HuH-7.5 (cell line): ENCODE results near the gene CPVL.

ENCODE experiments used
- DNase-seq: peaks from one replicate; pipeline ENCODE4 v3.0.0; 2011; ENCODE audit warnings: low spot score

Gene CPVL

GRCh38 chr7:29043576-29043975 is 102.8 kb downstream of the CPVL start:
- no peak for DNase-seq

GRCh38 chr7:29042824-29043231 is 103.5 kb downstream of the CPVL start:
- no peak for DNase-seq

- no peak for DNase-seq
Observed at GRCh38 chr7:29041991-29042390, 104.3 kb downstream of the CPVL start.

- no peak for DNase-seq
Observed at GRCh38 chr7:29040579-29040925, 105.8 kb downstream of the CPVL start.

- DNase-seq, result no peak
Observed at GRCh38 chr7:29039821-29040578, 106.3 kb downstream of the CPVL start.

GRCh38 chr7:29038463-29038862 is 107.9 kb downstream of the CPVL start:
- DNase-seq, result no peak

GRCh38 chr7:29035044-29035740 is 111.1 kb downstream of the CPVL start:
- no peak for DNase-seq

- DNase-seq, result no peak
Observed at GRCh38 chr7:29033584-29033983, 112.8 kb downstream of the CPVL start.

GRCh38 chr7:29032146-29032545 is 114.2 kb downstream of the CPVL start:
- no peak for DNase-seq

- DNase-seq, result no peak
Observed at GRCh38 chr7:29030781-29031275, 115.5 kb downstream of the CPVL start.

GRCh38 chr7:29022291-29022988 is 123.9 kb downstream of the CPVL start:
- DNase-seq, result no peak

GRCh38 chr7:29019896-29020295 is 126.4 kb downstream of the CPVL start:
- no peak for DNase-seq

GRCh38 chr7:29019387-29019786 is 127.0 kb downstream of the CPVL start:
- DNase-seq, result no peak

GRCh38 chr7:29017713-29018112 is 128.6 kb downstream of the CPVL start:
- no peak for DNase-seq

- DNase-seq, result no peak
Observed at GRCh38 chr7:29014725-29015124, 131.6 kb downstream of the CPVL start.

GRCh38 chr7:29013931-29014330 is 132.4 kb downstream of the CPVL start:
- no peak for DNase-seq

GRCh38 chr7:29013082-29013695 is 133.1 kb downstream of the CPVL start:
- DNase-seq, result no peak

- DNase-seq, result no peak
Observed at GRCh38 chr7:29009947-29010346, 136.4 kb downstream of the CPVL start.

- no peak for DNase-seq
Observed at GRCh38 chr7:29008590-29008989, 137.7 kb downstream of the CPVL start.

- DNase-seq, result no peak
Observed at GRCh38 chr7:29007127-29007526, 139.2 kb downstream of the CPVL start.

- no peak for DNase-seq
Observed at GRCh38 chr7:29005829-29006228, 140.5 kb downstream of the CPVL start.

GRCh38 chr7:29005406-29005805 is 140.9 kb downstream of the CPVL start:
- DNase-seq, result no peak

GRCh38 chr7:29003703-29004102 is 142.6 kb downstream of the CPVL start:
- DNase-seq, result no peak
